ENCODE data around the gene PKHD1.

DNA sequence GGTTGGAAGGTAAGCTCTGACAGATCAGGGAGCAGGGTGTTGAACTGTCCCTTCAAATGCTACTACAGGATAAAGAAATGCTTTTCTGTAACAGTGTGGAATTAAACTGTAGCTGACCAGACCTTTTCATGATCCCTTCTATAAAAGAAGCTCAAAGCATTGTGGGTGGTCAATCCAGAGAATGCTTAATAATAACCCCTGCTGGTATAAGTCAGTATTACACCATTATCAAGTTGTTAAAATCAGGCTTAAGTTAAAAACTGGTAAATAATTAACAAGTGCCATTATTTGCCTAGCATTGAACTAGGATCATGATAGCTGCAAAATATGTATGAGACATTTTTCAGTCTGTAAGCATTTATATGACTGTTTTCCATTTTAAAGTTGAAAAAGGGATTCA lies 468.9 kb downstream of the PKHD1 start:
- TF ChIP-seq CTCF (IDR thresholded peaks at IDR 0.05; ENCODE audit: low read depth, low read length) = peak; percentile 23
- TF ChIP-seq POLR2A (IDR thresholded peaks at IDR 0.05; ENCODE audit: extremely low read depth, insufficient read length) = no peak
